Measurements from ENCODE around the gene SCN1B.
A peak's percentile ranks its signal among the peaks of the same experiment; 100 is the strongest.

SCN1B gene

DNA sequence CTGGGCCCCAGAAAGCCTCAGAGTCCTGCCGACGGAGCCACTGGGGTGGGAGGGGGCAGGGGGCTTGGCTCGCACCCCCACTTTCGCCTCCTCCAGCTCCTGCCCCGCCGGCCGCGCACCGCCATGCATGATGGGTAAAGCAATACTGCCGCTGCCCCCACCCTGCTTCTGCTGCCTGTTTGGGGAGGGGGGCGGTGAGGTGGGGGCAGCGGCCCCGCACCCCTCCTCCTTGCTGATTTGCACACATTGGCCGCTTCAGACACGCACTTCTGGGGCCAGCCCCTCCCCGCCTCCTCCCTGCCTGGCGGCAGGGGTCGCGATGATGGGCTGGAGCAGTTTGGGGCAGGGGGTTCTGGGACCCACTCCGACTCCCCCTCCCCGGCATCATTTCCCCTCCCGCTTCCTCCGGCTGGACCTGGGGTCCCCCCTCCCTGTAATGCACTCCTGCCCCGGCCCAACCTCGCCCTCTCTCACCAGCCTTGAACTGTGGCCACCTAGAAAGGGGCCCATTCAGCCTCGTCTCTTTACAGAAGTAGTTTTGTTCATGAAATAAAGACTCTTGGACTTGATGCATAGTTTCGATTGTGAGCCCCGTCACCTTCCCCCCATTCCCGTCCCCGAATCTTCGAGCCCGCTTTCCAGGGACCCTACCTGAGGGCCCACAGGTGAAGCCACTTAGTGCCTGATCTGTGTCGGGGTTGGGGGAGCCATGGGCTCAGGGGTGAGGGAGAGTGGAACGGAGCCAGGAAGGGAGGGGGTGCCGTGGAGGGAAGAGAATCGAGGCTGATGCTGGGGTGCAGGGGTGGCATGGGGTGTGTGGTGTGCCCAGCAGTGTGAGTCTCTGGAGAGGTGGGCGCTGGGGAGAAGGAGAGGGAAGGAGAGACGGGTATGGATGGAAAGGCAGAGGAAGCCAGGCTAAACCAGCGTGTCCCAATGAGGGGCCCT is 9.9 kb downstream of the SCN1B start:
- TF ChIP-seq, protein P1, sequence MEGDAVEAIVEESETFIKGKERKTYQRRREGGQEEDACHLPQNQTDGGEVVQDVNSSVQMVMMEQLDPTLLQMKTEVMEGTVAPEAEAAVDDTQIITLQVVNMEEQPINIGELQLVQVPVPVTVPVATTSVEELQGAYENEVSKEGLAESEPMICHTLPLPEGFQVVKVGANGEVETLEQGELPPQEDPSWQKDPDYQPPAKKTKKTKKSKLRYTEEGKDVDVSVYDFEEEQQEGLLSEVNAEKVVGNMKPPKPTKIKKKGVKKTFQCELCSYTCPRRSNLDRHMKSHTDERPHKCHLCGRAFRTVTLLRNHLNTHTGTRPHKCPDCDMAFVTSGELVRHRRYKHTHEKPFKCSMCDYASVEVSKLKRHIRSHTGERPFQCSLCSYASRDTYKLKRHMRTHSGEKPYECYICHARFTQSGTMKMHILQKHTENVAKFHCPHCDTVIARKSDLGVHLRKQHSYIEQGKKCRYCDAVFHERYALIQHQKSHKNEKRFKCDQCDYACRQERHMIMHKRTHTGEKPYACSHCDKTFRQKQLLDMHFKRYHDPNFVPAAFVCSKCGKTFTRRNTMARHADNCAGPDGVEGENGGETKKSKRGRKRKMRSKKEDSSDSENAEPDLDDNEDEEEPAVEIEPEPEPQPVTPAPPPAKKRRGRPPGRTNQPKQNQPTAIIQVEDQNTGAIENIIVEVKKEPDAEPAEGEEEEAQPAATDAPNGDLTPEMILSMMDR (conservative IDR thresholded peaks at IDR 0.05) = no peak

DNA sequence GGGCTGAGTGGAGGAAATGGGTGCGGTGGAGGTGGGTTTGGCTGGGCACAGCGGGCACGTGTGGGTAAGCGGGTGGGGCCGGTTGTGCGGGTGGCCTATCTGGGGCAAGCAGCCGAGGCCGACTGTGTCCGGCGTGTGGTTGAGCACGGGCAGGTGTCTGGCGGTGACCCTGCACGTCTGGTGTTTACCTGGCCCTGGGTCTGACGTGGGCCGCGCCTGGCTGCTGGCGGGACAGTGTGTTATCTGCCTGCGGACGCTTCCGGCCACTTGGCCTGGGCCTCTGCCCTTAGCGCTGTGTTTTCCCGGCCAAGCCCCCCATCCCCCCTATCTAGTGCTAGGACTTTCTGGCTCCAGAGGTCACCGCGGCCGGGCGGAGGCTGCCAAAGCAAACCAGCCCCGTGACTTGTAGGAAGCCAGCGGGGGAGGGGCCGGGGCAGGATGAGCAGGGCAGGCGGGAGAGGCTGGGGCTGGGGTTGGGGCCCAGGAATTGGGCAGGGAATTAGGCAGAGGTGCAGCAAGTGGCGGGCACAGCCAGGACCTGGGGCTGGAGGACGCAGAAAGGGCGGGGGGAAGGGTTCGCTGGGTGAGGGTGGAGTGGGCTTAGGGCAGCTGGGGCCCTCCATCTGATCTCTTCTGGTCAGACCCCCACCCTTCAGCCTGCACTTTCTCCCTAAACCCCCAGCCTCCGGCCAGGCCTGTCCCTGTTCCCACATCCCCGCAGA is 10.7 kb downstream of the SCN1B start:
- TF ChIP-seq, protein P1 (conservative IDR thresholded peaks at IDR 0.05) = no peak
- H3K27ac ChIP-seq = peak overlapping the region; percentile 98

More for the DNA sequence above, 9.9 kb downstream of the SCN1B start:
- peak overlapping the region; percentile 98 for H3K27ac ChIP-seq

DNA sequence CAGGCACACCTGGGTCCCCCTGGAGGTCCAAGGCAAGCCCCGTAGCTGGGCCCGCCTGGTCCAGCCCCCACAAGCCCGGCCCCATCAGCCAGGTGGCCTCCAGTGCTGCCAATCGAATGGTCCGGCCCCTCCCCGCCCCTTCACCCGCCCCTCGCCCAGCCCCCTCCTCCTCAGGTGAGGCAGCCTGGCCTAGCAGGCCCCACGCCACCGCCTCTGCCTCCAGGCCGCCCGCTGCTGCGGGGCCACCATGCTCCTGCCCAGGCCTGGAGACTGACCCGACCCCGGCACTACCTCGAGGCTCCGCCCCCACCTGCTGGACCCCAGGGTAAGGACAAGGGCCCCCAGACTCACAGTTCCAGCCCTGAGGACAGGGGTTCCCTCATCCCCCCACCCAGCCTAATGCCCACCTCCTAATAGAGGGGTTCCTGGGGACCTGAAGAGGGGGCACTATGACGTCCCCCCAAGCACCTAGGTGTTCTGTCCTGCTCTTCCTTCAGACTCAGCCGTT is 11.3 kb downstream of the SCN1B start, which contains the start of gene HPN:
Gene HPN (plus strand): TSS at position 174 of the 508 bp plus-strand sequence. CDS start 786 bp downstream, outside the sequence.
- H3K27ac ChIP-seq = peak within 1 kb of the TSS; percentile 98

DNA sequence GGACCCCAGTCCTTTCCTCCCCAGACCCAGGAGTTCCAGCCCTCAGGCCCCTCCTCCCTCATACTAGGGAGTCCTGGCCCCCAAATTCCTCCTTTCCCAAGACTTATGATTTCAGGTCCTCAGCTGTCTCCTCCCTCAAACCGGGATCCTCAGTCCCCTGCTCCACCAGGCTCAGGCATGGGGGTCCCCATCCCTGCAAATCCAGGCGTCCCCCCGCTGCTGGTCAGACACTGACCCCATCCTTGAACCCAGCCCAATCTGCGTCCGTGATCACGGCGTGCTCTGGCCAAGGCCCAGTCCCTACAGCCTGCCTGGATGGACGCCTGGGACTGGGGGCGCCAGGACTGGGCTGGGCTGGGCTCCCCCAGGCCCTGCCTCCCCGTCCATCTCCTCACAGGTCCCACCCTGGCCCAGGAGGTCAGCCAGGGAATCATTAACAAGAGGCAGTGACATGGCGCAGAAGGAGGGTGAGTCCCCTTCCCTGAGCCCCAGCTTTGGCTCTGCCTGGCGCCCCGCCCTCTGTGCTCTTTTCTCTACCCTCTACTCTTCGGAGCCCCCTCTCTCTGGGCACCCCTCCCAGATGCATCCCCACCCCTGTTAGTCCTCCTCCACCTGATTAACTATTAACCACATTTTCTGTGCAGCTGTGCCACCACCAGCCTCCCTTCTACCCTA is 11.9 kb downstream of the SCN1B start:
- peak overlapping the region; percentile 98 for H3K27ac ChIP-seq
- TF ChIP-seq, protein P1 (conservative IDR thresholded peaks at IDR 0.05) = no peak

More for the DNA sequence above, 11.3 kb downstream of the SCN1B start, which contains the start of gene HPN:
- TF ChIP-seq, protein P1 (conservative IDR thresholded peaks at IDR 0.05) = no peak

DNA sequence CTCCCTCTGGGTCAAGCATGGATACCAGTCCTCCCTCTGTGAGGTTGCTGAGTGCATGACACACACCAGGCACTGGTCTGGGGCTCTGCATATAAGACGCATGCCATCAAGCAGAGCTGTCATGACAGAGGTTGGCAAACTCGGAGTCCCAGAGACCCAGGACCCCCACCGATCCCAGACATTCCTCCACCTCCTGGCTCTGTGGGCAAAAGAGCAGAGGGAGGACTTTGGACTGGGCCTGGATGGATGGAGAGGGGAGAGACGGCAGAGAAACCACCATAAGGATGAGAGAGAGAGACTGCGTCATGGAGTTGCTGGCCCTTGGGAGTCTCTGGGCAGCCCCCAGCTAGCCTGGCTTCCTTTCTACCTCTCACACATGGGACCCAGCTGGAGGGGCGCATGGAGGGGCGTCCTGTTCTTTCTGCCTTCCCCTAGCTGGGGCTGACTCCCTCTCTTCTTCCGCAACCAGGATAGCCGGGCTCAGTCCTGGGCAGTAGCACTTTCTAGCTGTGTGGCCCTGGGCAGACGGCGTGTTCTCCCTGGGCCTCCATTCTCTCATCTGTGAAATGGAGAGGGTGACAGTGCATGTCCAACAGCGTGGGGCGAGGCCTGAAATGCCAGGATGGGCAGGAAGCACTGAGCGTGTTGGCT is 12.8 kb downstream of the SCN1B start:
- TF ChIP-seq, protein P1 (conservative IDR thresholded peaks at IDR 0.05) = no peak
- H3K27ac ChIP-seq = peak overlapping the region; percentile 98

DNA sequence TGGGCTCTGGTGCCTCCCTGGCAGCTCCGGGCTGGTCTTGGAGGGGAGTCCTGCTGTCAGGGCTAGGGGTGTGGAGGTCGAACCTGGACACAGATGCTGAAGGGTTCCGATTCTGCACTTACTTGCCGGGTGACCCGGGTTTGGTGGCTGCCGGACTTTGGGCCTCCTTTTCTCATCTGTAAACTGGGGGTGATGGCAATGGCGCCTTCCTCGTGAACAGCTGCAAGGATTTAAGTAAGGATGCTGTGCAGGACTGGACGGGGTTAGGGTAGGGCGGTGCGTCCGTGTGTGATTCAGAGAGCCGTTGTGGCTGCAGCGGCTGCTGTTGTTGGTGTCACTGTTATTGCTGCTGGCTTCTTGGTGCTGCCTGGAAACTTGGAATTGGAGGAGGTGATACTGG is 13.6 kb downstream of the SCN1B start:
- TF ChIP-seq, protein P1 (conservative IDR thresholded peaks at IDR 0.05) = no peak
- peak overlapping the region; percentile 98 for H3K27ac ChIP-seq

All from VCaP (cell line).